H9 (cell line): Measurements from ENCODE around the gene STC2. TPM values are rescaled to one million over a fixed set of nuclear protein-coding genes. Genes with fewer than 3 reads are reported as not detected.

Source experiments
- DNase-seq: peaks from one replicate; pipeline ENCODE4 v3.0.0-alpha.2; 2017
- H2AFZ ChIP-seq: one replicate; pipeline ENCODE4 v1.6.1; 2013; ENCODE audit warnings: mild to moderate bottlenecking, low read length, control low read depth, moderate library complexity
- H2AK5ac ChIP-seq: 2 replicates; pipeline ENCODE4 v1.6.1; 2013; ENCODE audit warnings: low read length, control low read depth, mixed read lengths; ENCODE audit not compliant: insufficient read length
- H2BK120ac ChIP-seq: one replicate; pipeline ENCODE4 v1.6.1; 2013; ENCODE audit warnings: low read depth, mild to moderate bottlenecking, low read length, control low read depth, inconsistent platforms; ENCODE audit not compliant: poor library complexity, severe bottlenecking
- H2BK12ac ChIP-seq: 2 replicates; pipeline ENCODE4 v1.6.1; 2013; ENCODE audit warnings: low read length, control low read depth, mixed read lengths, low read depth; ENCODE audit not compliant: insufficient read length
- H2BK15ac ChIP-seq: 2 replicates; pipeline ENCODE4 v1.6.1; 2013; ENCODE audit warnings: low read depth, low read length, control low read depth
- H2BK20ac ChIP-seq: one replicate; pipeline ENCODE4 v1.6.1; 2013; ENCODE audit warnings: low read depth, mild to moderate bottlenecking, low read length, control low read depth, inconsistent platforms; ENCODE audit not compliant: poor library complexity, severe bottlenecking
- H2BK5ac ChIP-seq: 2 replicates; pipeline ENCODE4 v1.6.1; 2013; ENCODE audit warnings: low read length, control low read depth, mixed read lengths; ENCODE audit not compliant: insufficient read length
- H3K14ac ChIP-seq: 2 replicates; pipeline ENCODE4 v1.6.1; 2013; ENCODE audit warnings: low read length, control low read depth; ENCODE audit not compliant: insufficient read depth
- H3K18ac ChIP-seq: 2 replicates; pipeline ENCODE4 v1.6.1; 2013; ENCODE audit warnings: low read depth, mild to moderate bottlenecking, mixed read lengths, low read length, control low read depth; ENCODE audit not compliant: insufficient read length
- H3K23ac ChIP-seq: 2 replicates; pipeline ENCODE4 v1.6.1; 2013; ENCODE audit warnings: low read length, control low read depth, mixed read lengths, low read depth; ENCODE audit not compliant: insufficient read length
- H3K23me2 ChIP-seq: 2 replicates; pipeline ENCODE4 v1.6.1; 2013; ENCODE audit warnings: low read depth, mild to moderate bottlenecking, mixed read lengths, low read length, control low read depth; ENCODE audit not compliant: insufficient read length, poor library complexity, severe bottlenecking
- H3K27ac ChIP-seq: 2 replicates; pipeline ENCODE4 v1.5.1; 2013; ENCODE audit warnings: low read length, control low read depth, mixed read lengths, low read depth; ENCODE audit not compliant: insufficient read length
- H3K27me3 ChIP-seq: 2 replicates; pipeline ENCODE4 v1.6.1; 2013; ENCODE audit warnings: low read length, control low read depth, inconsistent platforms; ENCODE audit not compliant: insufficient read depth
- H3K4ac ChIP-seq: 2 replicates; pipeline ENCODE4 v1.6.1; 2013; ENCODE audit warnings: low read depth, mild to moderate bottlenecking, control low read depth, inconsistent platforms, low read length, moderate library complexity
- H3K4me1 ChIP-seq: 2 replicates; pipeline ENCODE4 v1.6.1; 2013; ENCODE audit warnings: low read length, control low read depth, inconsistent platforms; ENCODE audit not compliant: insufficient read depth
- H3K4me2 ChIP-seq: 2 replicates; pipeline ENCODE4 v1.6.1; 2013; ENCODE audit warnings: low read length, control low read depth, mixed read lengths; ENCODE audit not compliant: insufficient read length, insufficient read depth
- H3K56ac ChIP-seq: 2 replicates; pipeline ENCODE4 v1.6.1; 2013; ENCODE audit warnings: low read depth, mild to moderate bottlenecking, mixed read lengths, low read length, control low read depth; ENCODE audit not compliant: insufficient read length
- H3K79me1 ChIP-seq: 2 replicates; pipeline ENCODE4 v1.6.1; 2013; ENCODE audit warnings: low read depth, mild to moderate bottlenecking, moderate library complexity, low read length, control low read depth, inconsistent platforms; ENCODE audit not compliant: insufficient read depth, poor library complexity, severe bottlenecking
- H3K79me2 ChIP-seq: 2 replicates; pipeline ENCODE4 v1.6.1; 2013; ENCODE audit warnings: low read length, control low read depth, inconsistent platforms; ENCODE audit not compliant: insufficient read depth
- H3K9ac ChIP-seq: 2 replicates; pipeline ENCODE4 v1.6.1; 2013; ENCODE audit warnings: low read length, control low read depth, mixed read lengths; ENCODE audit not compliant: insufficient read length; ENCODE audit errors: extremely low read depth
- H3K9me3 ChIP-seq: one replicate; pipeline ENCODE4 v1.6.1; 2013; ENCODE audit warnings: low read depth, low read length, inconsistent platforms; ENCODE audit not compliant: control insufficient read depth
- H3T11ph ChIP-seq: one replicate; pipeline ENCODE4 v1.6.1; 2013; ENCODE audit warnings: mild to moderate bottlenecking, low read length, control low read depth, inconsistent platforms
- H4K20me1 ChIP-seq: one replicate; pipeline ENCODE4 v1.6.1; 2013; ENCODE audit not compliant: control insufficient read depth, insufficient read length, insufficient read depth
- H4K5ac ChIP-seq: 2 replicates; pipeline ENCODE4 v1.6.1; 2013; ENCODE audit warnings: low read depth, mild to moderate bottlenecking, mixed read lengths, low read length, control low read depth; ENCODE audit not compliant: insufficient read length
- H4K8ac ChIP-seq: replicated peaks from 2 replicates; pipeline ENCODE4 v1.6.1; 2013; ENCODE audit warnings: low read length, control low read depth, mixed read lengths, low read depth; ENCODE audit not compliant: insufficient read length
- H4K91ac ChIP-seq: 2 replicates; pipeline ENCODE4 v1.6.1; 2013; ENCODE audit warnings: low read depth, mild to moderate bottlenecking, moderate library complexity, mixed read lengths, low read length, control low read depth; ENCODE audit not compliant: insufficient read length
- H3K27ac Mint-ChIP-seq, 3 experiments: 2 replicates in 2 of 3; 3 replicates in 1 of 3; pipeline ENCODE4 v1.8.0; 2020 to 2021; ENCODE audit warnings: mixed read lengths in 3 of 3, mild to moderate bottlenecking in 1 of 3, moderate library complexity in 1 of 3
- H3K27me3 Mint-ChIP-seq: 2 replicates; pipeline ENCODE4 v1.8.0; 2021; ENCODE audit warnings: low read depth, mild to moderate bottlenecking, moderate library complexity, mixed read lengths
- H3K36me3 Mint-ChIP-seq, 3 experiments: 2 replicates in 2 of 3; 3 replicates in 1 of 3; pipeline ENCODE4 v1.8.0; 2020 to 2021; ENCODE audit warnings: low read depth in 3 of 3, mixed read lengths in 3 of 3; ENCODE audit not compliant: insufficient read depth in 1 of 3
- H3K4me1 Mint-ChIP-seq, 2 experiments: 2 replicates each; pipeline ENCODE4 v1.8.0; 2020; ENCODE audit warnings: mixed read lengths in 2 of 2
- H3K4me3 Mint-ChIP-seq, 2 experiments: 2 replicates in 1 of 2; 3 replicates in 1 of 2; pipeline ENCODE4 v1.8.0; 2020 to 2021; ENCODE audit warnings: mild to moderate bottlenecking in 2 of 2, mixed read lengths in 2 of 2, moderate library complexity in 1 of 2
- H3K9me3 Mint-ChIP-seq, 2 experiments: 2 replicates in 1 of 2; 3 replicates in 1 of 2; pipeline ENCODE4 v1.8.0; 2020; ENCODE audit warnings: mild to moderate bottlenecking in 2 of 2, mixed read lengths in 2 of 2, moderate library complexity in 1 of 2
- CTCF ChIP-seq: fragments of 200-600 bp; sonication (generic); conservative IDR thresholded peaks from 3 replicates; pipeline ENCODE4 v1.8.0; 2021; ENCODE audit warnings: antibody characterized with exemption, mild to moderate bottlenecking
- WGBS: extraction: QIAGEN DNeasy Blood & Tissue Kit; methylation state at CpG from one replicate; pipeline ENCODE4 v1.1.7; 2013; ENCODE audit warnings: missing lambda C conversion rate, low lambda C conversion rate, mixed read lengths; ENCODE audit not compliant: insufficient read length; ENCODE audit errors: extremely low coverage; 5-methylcytosine and 5-hydroxymethylcytosine counted together
- total RNA-seq: library from RNA; stranded (reverse); gene quantifications from 2 replicates; pipeline ENCODE4 v1.2.1, GENCODE V29; 2021

Gene STC2
- total RNA-seq, 1 experiment from 2014 or later, result 77.7 TPM

- Histone ChIP-seq H3K4ac (no peak overlapping the region), H3K14ac (peak overlapping the region; percentile 57), H3K79me2 (no peaks in the 10 kb centered on the region), H4K5ac (no peak overlapping the region), H2BK120ac (no peak overlapping the region), H3K79me1 (no peaks in the 10 kb centered on the region), H3K27ac (no peak overlapping the region), H4K8ac (no peak overlapping the region), H4K20me1 (no peaks in the 10 kb centered on the region), H3K56ac (no peak overlapping the region), H3K4me1 (peaks cover 2% of the 10 kb centered on the region; the same call in 1 of the 2 replicates), H3K18ac (peak overlapping the region; percentile 26), H2AK5ac (no peak overlapping the region), H2BK5ac (no peak overlapping the region), H2BK12ac (no peak overlapping the region), H3T11ph (no peak overlapping the region), H3K9ac (no peak overlapping the region), H3K9me3 (no peaks in the 10 kb centered on the region), H2BK15ac (no peak overlapping the region; the same call in 1 of the 2 replicates), H3K23ac (no peak overlapping the region), H2BK20ac (no peak overlapping the region), H3K27me3 (no peaks in the 10 kb centered on the region), H4K91ac (no peak overlapping the region), H3K23me2 (no peaks in the 10 kb centered on the region), H2AFZ (no peak overlapping the region), H3K4me2 (no peak overlapping the region)
- TF ChIP-seq CTCF, result no peak
- Mint-ChIP-seq H3K36me3 (no peaks in the 10 kb centered on the region; a peak in 1 of 7 replicates), H3K9me3 (no peaks in the 10 kb centered on the region), H3K27ac (no peak overlapping the region), H3K27me3 (peaks cover 14% of the 10 kb centered on the region), H3K4me1 (peaks cover 29 to 30% of the 10 kb centered on the region in 2 experiments), H3K4me3 (no peak overlapping the region)
- WGBS, result no CpG with 5 or more reads among the region's 9 CpGs
- no peak for DNase-seq
Measured at GRCh38 chr5:173340451-173340850, 12.2 kb upstream of the STC2 start.
